CD4-positive, alpha-beta T cell treated with Interleukin-21 for 1 hour (primary cell): ENCODE measurements around the gene SALL2.
"Not testable (repeated sequence)": the region's sequence is repeated elsewhere in the genome, so short reads cannot be mapped to it uniquely, and the experiment has no call there.

Experiments used
- DNase-seq: peaks from one replicate; pipeline ENCODE4 v3.0.0-alpha.2; 2020

The SALL2 gene

DNA sequence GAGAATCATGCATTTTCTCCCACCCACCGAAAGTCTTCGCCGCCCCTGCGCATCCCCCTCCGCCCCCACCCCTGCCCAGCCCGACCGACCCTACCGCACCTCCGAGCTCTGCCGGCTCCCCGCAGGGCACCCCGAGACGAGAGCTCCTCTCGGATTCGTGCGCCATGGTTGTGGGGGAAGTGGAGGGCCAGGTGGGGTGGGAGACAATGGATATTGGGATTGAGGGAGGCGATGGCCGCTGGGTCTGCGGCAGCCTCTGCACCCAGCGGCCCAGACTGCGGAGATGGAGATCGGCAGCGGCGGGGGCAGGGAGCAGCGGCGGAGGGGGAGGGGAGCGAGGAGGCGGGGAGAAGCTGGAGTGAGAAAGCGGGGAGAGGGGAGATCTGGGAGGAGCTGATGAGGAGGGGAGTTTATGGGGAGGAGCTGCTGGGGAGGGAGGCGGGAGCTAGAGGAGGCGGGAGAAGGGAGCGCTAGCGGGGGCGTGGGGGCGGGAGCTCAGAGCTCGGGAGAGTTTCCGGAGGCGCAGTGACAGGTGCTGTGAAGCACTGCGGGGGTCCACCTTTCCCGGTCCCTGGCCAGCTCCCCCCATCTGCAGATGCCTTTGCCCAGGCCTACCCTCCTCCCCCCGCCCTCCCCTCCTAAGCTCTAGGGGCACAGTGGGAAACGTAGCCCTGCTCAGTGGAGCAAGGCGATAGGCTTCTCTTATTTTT, at the start of gene SALL2:
SALL2 (minus strand) TSS at position 385 of the 710 bp plus-strand sequence; CDS start at position 166, 219 bp downstream.
- DNase-seq: peak; percentile 71

- DNase-seq: no peak
Measured at GRCh38 chr14:21575661-21576060, 49.5 kb upstream of the SALL2 start.

- no peak for DNase-seq
Measured at GRCh38 chr14:21572604-21573003, 46.5 kb upstream of the SALL2 start.

DNA sequence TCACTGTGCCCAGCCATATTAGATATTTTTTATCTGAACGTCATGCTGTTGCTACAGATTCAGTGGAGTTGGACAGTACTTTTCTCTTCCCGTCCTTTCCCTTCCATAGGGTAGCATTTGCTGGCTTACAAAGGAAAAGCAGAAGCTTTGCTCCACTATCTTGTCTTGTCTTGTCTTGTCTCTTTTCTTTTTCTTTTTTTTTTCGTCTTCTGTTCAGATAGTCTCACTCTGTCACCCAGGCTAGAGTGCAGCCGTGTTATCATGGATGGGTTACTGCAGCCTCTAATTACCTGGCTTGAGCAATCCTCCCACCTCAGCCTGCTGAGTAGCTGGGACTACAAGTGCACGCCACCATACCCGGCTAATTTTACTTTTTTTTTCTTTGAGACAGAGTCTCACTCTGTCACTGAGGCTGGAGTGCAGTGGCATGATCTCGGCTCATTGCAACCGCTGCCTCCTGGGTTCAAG, 32.6 kb upstream of the SALL2 start:
- DNase-seq: no peak

DNA sequence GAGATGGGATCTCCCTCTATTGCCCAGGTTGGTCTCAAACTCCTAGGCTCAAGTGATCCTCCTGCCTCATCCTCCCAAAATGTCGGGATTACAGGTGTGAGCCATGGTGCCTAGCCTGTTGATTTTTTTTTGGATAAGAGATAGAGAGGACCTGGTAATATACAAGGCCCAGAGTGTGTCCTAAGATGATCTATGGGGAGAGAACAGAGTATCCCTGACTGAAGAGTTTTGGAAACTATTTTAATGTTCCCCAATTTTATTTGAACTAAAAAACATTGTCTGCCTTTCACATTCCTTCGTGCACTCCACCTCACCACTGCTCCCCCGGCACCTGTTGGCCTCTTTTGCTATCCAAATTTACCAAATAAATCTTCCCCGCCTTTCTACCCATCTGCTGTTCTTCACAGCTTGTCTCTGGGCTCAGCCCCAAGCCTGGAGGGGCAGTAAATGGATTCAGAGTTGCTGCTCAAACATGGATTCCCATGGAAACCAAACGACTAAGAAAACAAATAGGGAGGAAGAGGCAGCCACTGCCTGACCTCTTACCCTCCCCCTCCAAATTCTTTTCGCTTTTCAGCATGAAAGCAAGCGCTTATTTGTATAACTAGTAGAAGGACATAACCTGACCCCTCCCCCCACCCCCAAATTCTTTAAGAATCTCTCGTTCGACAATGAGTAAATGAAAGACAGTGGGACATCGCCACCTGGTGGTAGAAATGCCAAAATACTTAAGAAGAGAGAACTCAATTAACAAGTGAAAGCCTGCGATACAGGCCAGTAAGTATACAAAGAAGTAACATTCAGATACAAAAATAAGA, 31.1 kb upstream of the SALL2 start:
- peak; percentile 86 for DNase-seq

DNA sequence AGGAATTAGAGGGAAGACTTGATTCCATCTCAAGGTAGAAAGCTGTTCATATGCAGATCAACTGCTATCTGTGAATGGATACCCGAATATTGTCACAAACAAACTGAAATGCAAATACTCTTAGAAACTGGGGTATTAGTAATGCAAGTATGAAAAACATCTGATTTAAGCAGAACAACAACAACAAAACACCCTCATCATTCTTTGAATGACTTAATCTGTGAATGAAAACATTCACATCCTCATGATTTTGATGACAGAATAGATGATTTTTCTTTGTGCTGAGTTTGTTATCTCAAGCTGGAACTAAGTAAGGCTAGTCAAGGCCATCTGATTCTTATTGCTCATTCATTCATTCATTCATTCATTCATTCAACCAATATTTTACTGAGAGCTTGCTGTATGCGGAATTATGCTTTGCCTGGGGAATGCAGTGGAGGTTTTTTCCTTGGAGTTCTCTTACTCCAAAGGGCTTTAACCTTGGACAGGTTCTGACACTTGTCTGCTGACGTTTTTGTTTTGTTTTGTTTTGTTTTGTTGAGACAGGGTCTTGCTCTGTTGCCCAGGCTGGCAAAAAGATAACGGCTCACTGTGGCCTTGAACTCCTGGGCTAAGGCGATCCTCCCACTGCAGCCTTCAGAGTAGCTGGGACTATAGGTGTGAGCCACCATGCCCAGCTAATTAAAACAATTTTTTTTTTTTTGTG, 30.4 kb upstream of the SALL2 start:
- DNase-seq: no peak

DNA sequence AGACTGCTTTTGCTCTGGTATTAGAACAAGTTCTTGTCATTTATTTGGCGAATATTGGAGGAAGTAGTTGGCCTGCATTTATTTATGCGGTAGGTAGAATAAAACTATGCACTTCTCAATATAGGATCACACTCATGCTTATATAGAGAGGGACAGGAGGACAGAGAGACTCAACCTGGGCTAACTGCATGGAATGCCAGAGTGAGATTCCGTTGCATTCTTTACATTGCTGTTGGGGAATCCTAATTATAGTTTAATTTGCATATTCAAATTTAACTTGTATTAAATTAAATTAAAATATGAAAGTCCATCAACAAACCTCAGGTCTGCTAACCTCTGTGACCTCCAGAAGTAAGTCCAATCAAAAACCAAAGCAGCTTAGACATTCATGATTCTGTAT, 27.1 kb upstream of the SALL2 start:
- no peak for DNase-seq

DNA sequence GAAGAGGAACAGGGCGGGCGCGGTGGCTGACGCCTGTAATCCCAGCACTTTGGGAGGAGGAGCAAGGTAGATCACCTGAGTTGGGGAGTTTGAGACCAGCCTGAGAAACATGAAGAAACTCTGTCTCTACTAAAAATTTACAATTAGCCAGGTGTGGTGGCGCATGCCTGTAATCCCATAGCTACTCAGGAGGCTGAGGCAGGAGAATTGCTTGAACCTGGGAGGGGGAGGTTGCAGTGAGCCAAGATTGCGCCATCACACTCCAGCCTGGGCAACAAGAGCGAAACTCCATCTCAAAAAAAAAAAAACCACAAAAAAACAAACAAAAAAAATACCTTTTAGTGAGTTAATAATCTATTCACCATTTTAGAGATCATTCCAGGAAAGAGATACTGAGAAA, 18.4 kb upstream of the SALL2 start:
- DNase-seq: not testable (repeated sequence)

- no peak for DNase-seq
Measured at GRCh38 chr14:21543963-21544362, 17.8 kb upstream of the SALL2 start.

- no peak for DNase-seq
Measured at GRCh38 chr14:21543521-21543960, 17.4 kb upstream of the SALL2 start.

DNA sequence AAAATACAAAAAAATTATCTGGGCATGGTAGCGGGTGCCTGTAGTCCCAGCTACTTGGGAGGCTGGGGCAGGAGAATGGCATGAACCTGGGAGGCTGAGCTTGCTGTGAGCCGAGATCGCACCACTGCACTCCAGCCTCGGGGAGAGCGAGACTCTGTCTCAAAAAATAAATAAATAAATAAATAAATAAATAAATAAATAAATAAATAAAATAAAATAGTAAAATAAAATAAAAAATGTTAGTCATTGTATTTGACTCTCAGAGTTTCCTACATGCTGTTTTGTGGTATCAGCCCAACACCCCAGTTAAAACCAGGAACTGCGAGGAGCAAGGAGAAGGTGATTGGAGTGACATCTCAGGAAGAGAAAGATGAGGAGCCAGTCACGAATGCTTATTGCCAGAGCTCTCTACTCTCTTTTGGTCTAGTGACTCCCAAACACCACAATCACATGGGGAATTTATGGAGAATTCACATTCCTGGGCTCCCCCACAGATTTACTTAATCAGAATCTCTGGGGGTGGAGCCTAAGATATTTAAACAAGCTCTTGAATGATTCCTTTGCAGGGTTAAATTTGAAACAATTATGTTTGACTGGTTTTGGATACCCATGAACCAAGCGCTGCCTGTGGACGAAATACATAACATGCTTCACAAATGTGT, 15.4 kb upstream of the SALL2 start:
- no peak for DNase-seq

DNA sequence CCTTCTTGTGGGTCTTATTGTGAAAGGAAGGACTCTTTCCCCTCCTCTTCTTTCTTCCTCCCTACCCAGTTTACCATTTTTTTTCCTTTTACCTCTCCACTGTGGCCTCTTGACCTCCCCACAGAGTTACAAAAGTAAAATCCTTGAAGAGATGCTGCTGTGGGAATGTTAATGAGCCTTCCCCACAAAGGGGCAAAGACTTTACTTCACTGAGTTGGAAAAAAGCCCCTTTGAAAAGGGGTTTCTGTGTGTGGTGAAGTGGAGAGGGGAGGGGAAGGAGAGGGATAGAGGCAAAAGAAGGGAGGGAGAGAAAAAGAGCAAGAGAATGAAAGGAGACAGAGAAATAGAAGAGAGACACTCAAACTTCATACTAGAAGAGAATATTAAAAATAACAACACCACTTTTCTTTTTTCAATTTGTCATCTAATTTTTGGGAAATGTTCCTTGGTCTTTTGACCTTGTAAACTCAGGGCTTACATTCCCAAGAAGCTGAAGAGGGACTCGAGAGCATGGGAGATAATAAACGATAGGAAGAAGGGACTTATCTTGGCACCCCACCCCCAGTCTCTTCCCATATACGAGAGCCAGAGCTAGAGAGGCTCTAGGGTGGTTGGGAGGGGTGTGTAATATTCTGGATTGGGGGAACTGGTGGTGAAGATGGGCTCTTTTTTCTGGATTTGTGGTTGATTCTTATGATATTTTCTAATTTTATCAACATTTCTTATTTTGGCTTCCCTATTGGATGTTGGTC, 13.2 kb upstream of the SALL2 start:
- DNase-seq: no peak

DNA sequence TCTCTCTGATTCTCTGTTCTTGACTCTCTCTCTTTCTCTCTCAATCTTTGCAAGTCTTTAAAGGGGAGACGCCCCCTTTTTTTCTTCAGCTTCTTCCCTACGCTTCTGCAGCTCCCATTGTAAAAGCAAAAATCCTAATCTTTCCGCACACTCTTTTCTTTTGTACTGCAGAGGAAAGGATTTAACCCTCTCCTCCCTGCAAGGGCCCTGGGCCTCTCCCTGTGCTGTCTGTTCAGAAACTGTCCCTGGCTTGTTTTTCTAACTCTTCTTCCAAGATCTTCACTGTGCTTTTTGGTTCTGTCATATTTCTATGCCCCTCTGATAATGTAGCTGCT, 10.9 kb upstream of the SALL2 start:
- no peak for DNase-seq

DNA sequence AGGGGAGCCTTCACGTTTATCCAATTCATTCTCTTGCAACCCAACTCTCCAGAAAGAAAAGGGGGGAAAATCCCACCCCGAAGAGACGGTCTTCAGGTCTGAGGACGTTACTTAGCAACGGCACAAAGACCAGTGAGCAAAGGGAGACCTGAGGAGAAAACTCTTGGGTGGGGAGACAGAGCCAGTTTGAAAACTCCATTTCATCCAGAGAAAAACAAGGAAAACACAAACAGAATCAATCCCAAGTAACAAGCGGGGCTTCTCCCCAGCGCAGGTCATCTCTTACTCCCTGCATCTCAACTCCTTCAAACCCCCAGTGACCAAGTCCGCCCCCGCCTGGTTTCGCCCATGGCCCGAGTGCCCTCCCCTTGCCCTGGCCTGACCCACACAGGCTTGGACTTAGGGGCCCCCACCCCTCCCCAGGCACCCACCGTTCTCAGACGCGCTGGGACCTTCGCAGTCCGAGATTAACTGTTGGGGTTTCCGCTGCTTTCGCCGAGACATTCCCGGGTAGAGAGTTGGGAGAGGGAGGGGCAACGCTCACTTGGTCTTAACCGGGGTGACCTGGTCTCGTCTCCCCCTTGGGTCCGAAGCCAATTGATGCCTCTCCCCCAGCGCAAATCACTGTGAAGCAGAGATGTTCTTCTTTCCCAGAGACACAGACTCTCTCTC, 10.4 kb upstream of the SALL2 start:
- no peak for DNase-seq

- no peak for DNase-seq
Measured at GRCh38 chr14:21535545-21536417, 9.6 kb upstream of the SALL2 start.

GRCh38 chr14:21534576-21534975, 8.4 kb upstream of the SALL2 start:
- DNase-seq: no peak

- DNase-seq: no peak
Measured at GRCh38 chr14:21533294-21533693, 7.1 kb upstream of the SALL2 start.

- DNase-seq: no peak
Measured at GRCh38 chr14:21529515-21529914, 3.4 kb upstream of the SALL2 start.

GRCh38 chr14:21528381-21529348, 2.5 kb upstream of the SALL2 start:
- no peak for DNase-seq

DNA sequence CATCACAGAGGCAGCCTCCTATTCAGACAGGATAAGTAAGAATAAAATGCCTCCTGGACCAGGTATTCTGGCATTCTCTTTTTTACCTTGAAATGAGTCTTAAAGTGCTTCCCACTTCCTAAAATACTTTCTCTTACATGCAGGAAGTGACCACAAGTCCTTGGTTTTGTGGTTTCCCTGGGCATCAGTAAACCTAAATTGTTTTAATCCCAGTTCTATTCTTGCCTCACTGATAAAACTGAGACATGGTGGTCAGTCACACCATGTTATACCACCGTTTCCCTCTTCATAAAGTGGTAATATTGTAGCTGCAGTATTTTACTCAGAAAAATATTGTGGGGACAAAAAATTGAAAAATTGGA, 1.2 kb upstream of the SALL2 start:
- DNase-seq: no peak
